K562 (cell line): ENCODE data around the gene DRC3. TPM values are rescaled to one million over a fixed set of nuclear protein-coding genes. Genes with fewer than 3 reads are reported as not detected.

Source experiments
- CCAR2 ChIP-seq: fragments of 200-400 bp; formaldehyde crosslinking; IDR thresholded peaks from 2 replicates; pipeline ENCODE4 v1.6.1; 2017; ENCODE audit warnings: mild to moderate bottlenecking, low read depth, low read length
- CREBBP ChIP-seq: IDR thresholded peaks from one replicate; pipeline ENCODE4 v1.6.1; 2012; ENCODE audit warnings: low read depth, mild to moderate bottlenecking, control low read depth, inconsistent platforms, low read length
- GABPA ChIP-seq: fragments of 200-800 bp; sonication (Bioruptor generic); conservative IDR thresholded peaks from 2 replicates; pipeline ENCODE4 v1.6.1; 2016; ENCODE audit warnings: low read depth, missing genetic modification characterization, missing compliant biosample characterization
- GTF2E2 ChIP-seq: fragments of 200-800 bp; sonication (Bioruptor generic); IDR thresholded peaks from 2 replicates; pipeline ENCODE4 v1.6.1; 2016; ENCODE audit warnings: missing genetic modification characterization, missing compliant biosample characterization
- HEY1 ChIP-seq: fragments of 250-450 bp; sonication (Bioruptor Pico); IDR thresholded peaks from 2 replicates; pipeline ENCODE4 v1.5.0; 2020; ENCODE audit warnings: mild to moderate bottlenecking, moderate library complexity, borderline replicate concordance
- KDM2B ChIP-seq: fragments of 250-450 bp; sonication (Bioruptor Pico); IDR thresholded peaks from 2 replicates; pipeline ENCODE4 v1.8.0; 2021; ENCODE audit warnings: mild to moderate bottlenecking, moderate library complexity
- NFATC3 ChIP-seq: fragments of 450-650 bp; IDR thresholded peaks from 2 replicates; pipeline ENCODE4 v1.6.1; 2017; ENCODE audit warnings: mild to moderate bottlenecking
- NFYB ChIP-seq: IDR thresholded peaks from 2 replicates; pipeline ENCODE4 v1.6.1; 2011; ENCODE audit warnings: mild to moderate bottlenecking, moderate library complexity; ENCODE audit not compliant: insufficient read length; ENCODE audit errors: extremely low read depth
- NONO ChIP-seq, 2 experiments: fragments of 200-400 bp in 1 of 2; fragments of 450-650 bp in 1 of 2; formaldehyde crosslinking in 1 of 2; IDR thresholded peaks; 2 replicates each; pipeline ENCODE4 v1.6.1; 2017; ENCODE audit warnings: low read depth in 2 of 2, mild to moderate bottlenecking in 2 of 2, moderate library complexity in 2 of 2, low read length in 1 of 2
- POLR2G ChIP-seq: fragments of 200-400 bp; formaldehyde crosslinking; IDR thresholded peaks from 2 replicates; pipeline ENCODE4 v1.6.1; 2017; ENCODE audit warnings: low read depth, mild to moderate bottlenecking, antibody characterized with exemption, low read length, moderate library complexity
- RB1 ChIP-seq: fragments of 450-650 bp; IDR thresholded peaks from 2 replicates; pipeline ENCODE4 v1.6.1; 2017; ENCODE audit warnings: low read depth, mild to moderate bottlenecking
- SMARCE1 ChIP-seq: fragments of 450-650 bp; IDR thresholded peaks from 2 replicates; pipeline ENCODE4 v1.7.1; 2016; ENCODE audit warnings: mild to moderate bottlenecking
- TGIF2 ChIP-seq: sonication (generic); formaldehyde crosslinking; IDR thresholded peaks from 2 replicates; pipeline ENCODE4 v1.8.1; 2022; ENCODE audit warnings: mild to moderate bottlenecking, missing genetic modification reagents, moderate library complexity
- U2AF1 ChIP-seq: fragments of 200-400 bp; formaldehyde crosslinking; optimal IDR thresholded peaks from 2 replicates; pipeline ENCODE3; 2017; ENCODE audit warnings: mild to moderate bottlenecking, low read depth, low read length, moderate library complexity
- XRCC3 ChIP-seq: fragments of 450-650 bp; IDR thresholded peaks from 2 replicates; pipeline ENCODE4 v1.6.1; 2017; ENCODE audit warnings: mild to moderate bottlenecking, moderate library complexity
- ZBTB17 ChIP-seq: fragments of 450-650 bp; formaldehyde crosslinking; IDR thresholded peaks from 2 replicates; pipeline ENCODE4 v1.4.0; 2020; ENCODE audit warnings: mild to moderate bottlenecking
- polyA plus RNA-seq, 8 experiments: library from polyadenylated mRNA; depleted of rRNA in 4 of 8; stranded (reverse) in 5 of 8; unstranded in 3 of 8; fragments of >200 nt; fragmentation: Nextera tagmentation in 2 of 8; fragmentation: Illumina TruSeq in 1 of 8; extraction: Ambion mirVana in 2 of 8; extraction: Trizol in 1 of 8; gene quantifications; 2 replicates each; pipeline versions ENCODE4 v1.2.1 to v1.2.3, GENCODE V29; 2011 to 2014; ENCODE audit warnings: inconsistent platforms in 1 of 8, missing spikeins in 1 of 8
- total RNA-seq, 7 experiments: library from RNA; depleted of rRNA in 6 of 7; stranded (reverse); fragments of >200 nt in 6 of 7; fragmentation: Illumina TruSeq in 2 of 7; extraction: Trizol in 2 of 7; gene quantifications; 2 replicates each; pipeline versions ENCODE4 v1.2.1 to v1.2.3, GENCODE V29; 2011 to 2021; ENCODE audit warnings: low replicate concordance in 1 of 7
- TF ChIP-seq, protein P1 (sequence below), 2 experiments: fragments of 450-650 bp in 1 of 2; sonication (generic) in 1 of 2; formaldehyde crosslinking; conservative IDR thresholded peaks; 2 replicates each; pipeline versions ENCODE4 v1.4.0 to v1.8.1; 2020 to 2022; ENCODE audit warnings: mild to moderate bottlenecking in 1 of 2, missing genetic modification reagents in 1 of 2
- TF ChIP-seq, protein P2 (sequence below): fragments of 250-450 bp; sonication (Bioruptor Pico); IDR thresholded peaks from 2 replicates; pipeline ENCODE4 v1.8.0; 2021; ENCODE audit warnings: borderline replicate concordance, mild to moderate bottlenecking, moderate library complexity; ENCODE audit not compliant: poor library complexity, severe bottlenecking
- TF ChIP-seq, protein P3 (sequence below), 2 experiments: fragments of 450-650 bp; formaldehyde crosslinking in 1 of 2; IDR thresholded peaks; 2 replicates each; pipeline versions ENCODE4 v1.4.0 to v1.6.1; 2014 to 2020; ENCODE audit warnings: mild to moderate bottlenecking in 2 of 2, borderline replicate concordance in 1 of 2, low read depth in 1 of 2

Gene DRC3
- total and polyA plus RNA-seq, 9 of the 15 experiments (the other 6 are each of a cell fraction or from before 2014, with no cell fraction given) = 0.10 to 0.84 (median 0.30) TPM; not detected in 3

DNA sequence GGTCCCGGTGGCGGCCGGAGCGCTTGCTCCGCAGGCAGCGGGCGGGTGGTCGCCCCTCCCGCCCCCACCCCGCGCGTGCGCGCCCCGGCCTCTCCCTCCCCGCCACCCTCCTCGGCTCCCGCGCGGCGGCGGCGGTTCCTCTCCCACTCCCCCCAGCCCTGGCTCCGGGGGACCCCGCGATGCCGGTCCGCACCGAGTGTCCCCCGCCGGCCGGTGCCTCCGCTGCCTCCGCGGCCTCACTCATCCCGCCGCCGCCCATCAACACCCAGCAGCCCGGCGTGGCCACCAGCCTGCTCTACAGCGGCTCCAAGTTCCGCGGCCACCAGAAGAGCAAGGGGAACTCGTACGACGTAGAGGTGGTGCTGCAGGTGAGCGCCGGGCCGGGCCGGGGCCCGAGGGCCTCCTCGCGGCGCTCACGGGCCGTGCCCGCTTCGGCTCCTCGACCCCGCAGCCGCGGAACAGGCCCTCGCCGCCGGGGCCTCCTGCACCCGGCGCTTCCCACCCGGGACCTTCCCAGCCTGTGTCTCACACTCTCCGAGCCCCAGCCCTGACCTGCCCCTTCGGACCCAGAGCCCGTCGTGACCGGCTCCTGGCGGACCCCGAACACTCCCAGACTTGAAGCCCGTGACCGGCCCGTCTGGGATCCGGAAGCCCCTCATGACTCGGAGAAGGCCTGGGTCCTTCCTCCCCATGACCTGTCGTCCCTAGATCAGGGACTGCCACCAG lies 67.0 kb downstream of the DRC3 start (continued):
- TF ChIP-seq ZBTB17 (CRISPR knock-in tag) = no peak
- 0 out of 4 replicates have a peak, but pooled peaks of 1 of the 2 experiments have one; percentile 12 for TF ChIP-seq NONO (IDR thresholded peaks at IDR 0.05; ENCODE audit: low read depth in 2 of 2, low read length in 1 of 2)
- no peak for TF ChIP-seq SMARCE1
- TF ChIP-seq POLR2G = 0 out of 2 replicates have a peak, but pooled peaks have one; percentile 11
- no peak for TF ChIP-seq NFATC3
- no peak for TF ChIP-seq XRCC3
- TF ChIP-seq NFYB = no peak
- TF ChIP-seq GTF2E2 (tag) = no peak
- no peak for TF ChIP-seq KDM2B (CRISPR knock-in tag)
- TF ChIP-seq CCAR2 = no peak
- TF ChIP-seq GABPA (tag) = no peak; the same call in 1 of the 2 replicates
- TF ChIP-seq, protein P1, sequence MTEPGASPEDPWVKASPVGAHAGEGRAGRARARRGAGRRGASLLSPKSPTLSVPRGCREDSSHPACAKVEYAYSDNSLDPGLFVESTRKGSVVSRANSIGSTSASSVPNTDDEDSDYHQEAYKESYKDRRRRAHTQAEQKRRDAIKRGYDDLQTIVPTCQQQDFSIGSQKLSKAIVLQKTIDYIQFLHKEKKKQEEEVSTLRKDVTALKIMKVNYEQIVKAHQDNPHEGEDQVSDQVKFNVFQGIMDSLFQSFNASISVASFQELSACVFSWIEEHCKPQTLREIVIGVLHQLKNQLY (CRISPR knock-in tag; conservative IDR thresholded peaks at IDR 0.05) = no peak
- no peak for TF ChIP-seq TGIF2 (CRISPR knock-in tag)
- TF ChIP-seq RB1 = peak; percentile 23; the same call in 1 of the 2 replicates
- TF ChIP-seq HEY1 = no peak
- no peak for TF ChIP-seq U2AF1
- TF ChIP-seq, protein P2, sequence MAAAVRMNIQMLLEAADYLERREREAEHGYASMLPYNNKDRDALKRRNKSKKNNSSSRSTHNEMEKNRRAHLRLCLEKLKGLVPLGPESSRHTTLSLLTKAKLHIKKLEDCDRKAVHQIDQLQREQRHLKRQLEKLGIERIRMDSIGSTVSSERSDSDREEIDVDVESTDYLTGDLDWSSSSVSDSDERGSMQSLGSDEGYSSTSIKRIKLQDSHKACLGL (CRISPR knock-in tag) = no peak
- TF ChIP-seq CREBBP = no peak
- TF ChIP-seq, protein P3, sequence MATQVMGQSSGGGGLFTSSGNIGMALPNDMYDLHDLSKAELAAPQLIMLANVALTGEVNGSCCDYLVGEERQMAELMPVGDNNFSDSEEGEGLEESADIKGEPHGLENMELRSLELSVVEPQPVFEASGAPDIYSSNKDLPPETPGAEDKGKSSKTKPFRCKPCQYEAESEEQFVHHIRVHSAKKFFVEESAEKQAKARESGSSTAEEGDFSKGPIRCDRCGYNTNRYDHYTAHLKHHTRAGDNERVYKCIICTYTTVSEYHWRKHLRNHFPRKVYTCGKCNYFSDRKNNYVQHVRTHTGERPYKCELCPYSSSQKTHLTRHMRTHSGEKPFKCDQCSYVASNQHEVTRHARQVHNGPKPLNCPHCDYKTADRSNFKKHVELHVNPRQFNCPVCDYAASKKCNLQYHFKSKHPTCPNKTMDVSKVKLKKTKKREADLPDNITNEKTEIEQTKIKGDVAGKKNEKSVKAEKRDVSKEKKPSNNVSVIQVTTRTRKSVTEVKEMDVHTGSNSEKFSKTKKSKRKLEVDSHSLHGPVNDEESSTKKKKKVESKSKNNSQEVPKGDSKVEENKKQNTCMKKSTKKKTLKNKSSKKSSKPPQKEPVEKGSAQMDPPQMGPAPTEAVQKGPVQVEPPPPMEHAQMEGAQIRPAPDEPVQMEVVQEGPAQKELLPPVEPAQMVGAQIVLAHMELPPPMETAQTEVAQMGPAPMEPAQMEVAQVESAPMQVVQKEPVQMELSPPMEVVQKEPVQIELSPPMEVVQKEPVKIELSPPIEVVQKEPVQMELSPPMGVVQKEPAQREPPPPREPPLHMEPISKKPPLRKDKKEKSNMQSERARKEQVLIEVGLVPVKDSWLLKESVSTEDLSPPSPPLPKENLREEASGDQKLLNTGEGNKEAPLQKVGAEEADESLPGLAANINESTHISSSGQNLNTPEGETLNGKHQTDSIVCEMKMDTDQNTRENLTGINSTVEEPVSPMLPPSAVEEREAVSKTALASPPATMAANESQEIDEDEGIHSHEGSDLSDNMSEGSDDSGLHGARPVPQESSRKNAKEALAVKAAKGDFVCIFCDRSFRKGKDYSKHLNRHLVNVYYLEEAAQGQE (IDR thresholded peaks at IDR 0.05; ENCODE audit: borderline replicate concordance) = no peak
- TF ChIP-seq, protein P3 (CRISPR knock-in tag; IDR thresholded peaks at IDR 0.05; ENCODE audit: low read depth) = no peak
